Neuronal stem cell (in vitro differentiated cells): ENCODE data around the gene NAV2.

ENCODE experiments used
- DNase-seq: peaks from one replicate; pipeline ENCODE4 v3.0.0-alpha.2; 2013; ENCODE audit warnings: low spot score
- H2AFZ ChIP-seq: one replicate; pipeline ENCODE4 v1.6.1; 2013; ENCODE audit warnings: mild to moderate bottlenecking, low read length, inconsistent platforms
- H2AK5ac ChIP-seq: 2 replicates; pipeline ENCODE4 v1.6.1; 2013; ENCODE audit warnings: low read depth, mild to moderate bottlenecking, inconsistent platforms, low read length, moderate library complexity, mixed read lengths
- H2BK120ac ChIP-seq: 2 replicates; pipeline ENCODE4 v1.6.1; 2013; ENCODE audit warnings: low read depth, mild to moderate bottlenecking, inconsistent platforms, low read length, moderate library complexity, mixed read lengths
- H2BK12ac ChIP-seq: one replicate; pipeline ENCODE4 v1.6.1; 2013; ENCODE audit warnings: low read length, inconsistent platforms
- H2BK15ac ChIP-seq: 2 replicates; pipeline ENCODE4 v1.6.1; 2013; ENCODE audit warnings: mild to moderate bottlenecking, low read length, inconsistent platforms, mixed read lengths
- H2BK5ac ChIP-seq: one replicate; pipeline ENCODE4 v1.6.1; 2013; ENCODE audit warnings: inconsistent platforms, mild to moderate bottlenecking, low read length, moderate library complexity
- H3K14ac ChIP-seq: one replicate; pipeline ENCODE4 v1.6.1; 2013; ENCODE audit warnings: low read length, inconsistent platforms
- H3K18ac ChIP-seq: 2 replicates; pipeline ENCODE4 v1.6.1; 2013; ENCODE audit warnings: low read length, inconsistent platforms
- H3K23ac ChIP-seq: 2 replicates; pipeline ENCODE4 v1.6.1; 2013; ENCODE audit warnings: low read depth, mild to moderate bottlenecking, mixed read lengths, low read length, inconsistent platforms; ENCODE audit not compliant: poor library complexity
- H3K27ac ChIP-seq: replicated peaks from 3 replicates; pipeline ENCODE4 v1.5.1; 2013; ENCODE audit warnings: low read length, inconsistent platforms
- H3K27me3 ChIP-seq, 3 experiments: 2 replicates each; pipeline ENCODE4 v1.6.1; 2013; ENCODE audit warnings: low read length in 3 of 3, mild to moderate bottlenecking in 2 of 3, inconsistent platforms in 1 of 3, low read depth in 1 of 3, mixed read lengths in 1 of 3, moderate library complexity in 1 of 3; ENCODE audit not compliant: control insufficient read depth in 3 of 3, insufficient read depth in 3 of 3
- H3K36me3 ChIP-seq, 2 donors: replicated peaks in 1 of 2; 2 replicates each; pipeline ENCODE4 v1.6.1; 2013; ENCODE audit warnings: low read length in 2 of 2; ENCODE audit not compliant: control insufficient read depth in 2 of 2, insufficient read depth in 2 of 2
- H3K4ac ChIP-seq: 2 replicates; pipeline ENCODE4 v1.6.1; 2013; ENCODE audit warnings: inconsistent platforms, mild to moderate bottlenecking, low read length, moderate library complexity
- H3K4me1 ChIP-seq, 2 donors: 1 replicate in 1 of 2; 2 replicates in 1 of 2; pipeline ENCODE4 v1.6.1; 2013; ENCODE audit warnings: low read length in 2 of 2, low read depth in 1 of 2; ENCODE audit not compliant: control insufficient read depth in 2 of 2, insufficient read depth in 1 of 2
- H3K4me2 ChIP-seq: one replicate; pipeline ENCODE4 v1.6.1; 2013; ENCODE audit warnings: mild to moderate bottlenecking, low read length, inconsistent platforms; ENCODE audit not compliant: insufficient read depth, poor library complexity, severe bottlenecking
- H3K4me3 ChIP-seq, 2 donors: 2 replicates each; pipeline ENCODE4 v1.5.1; 2013; ENCODE audit warnings: low read length in 2 of 2, mild to moderate bottlenecking in 2 of 2, inconsistent platforms in 1 of 2, moderate library complexity in 1 of 2
- H3K79me1 ChIP-seq: one replicate; pipeline ENCODE4 v1.6.1; 2013; ENCODE audit warnings: low read depth, mild to moderate bottlenecking, inconsistent platforms, low read length, moderate library complexity
- H3K9ac ChIP-seq: one replicate; pipeline ENCODE4 v1.6.1; 2013; ENCODE audit warnings: mild to moderate bottlenecking, low read depth, low read length, inconsistent platforms; ENCODE audit not compliant: poor library complexity
- H3K9me3 ChIP-seq, 2 donors: replicated peaks in 1 of 2; 2 replicates each; pipeline versions ENCODE3 to v1.6.1; 2013; ENCODE audit warnings: low read length in 2 of 2, mild to moderate bottlenecking in 2 of 2, inconsistent platforms in 1 of 2, low read depth in 1 of 2, mixed read lengths in 1 of 2, moderate library complexity in 1 of 2; ENCODE audit not compliant: control insufficient read depth in 2 of 2, insufficient read depth in 1 of 2
- H4K8ac ChIP-seq: one replicate; pipeline ENCODE4 v1.6.1; 2013; ENCODE audit warnings: low read depth, mild to moderate bottlenecking, inconsistent platforms, low read length, moderate library complexity
- H4K91ac ChIP-seq: one replicate; pipeline ENCODE4 v1.6.1; 2013; ENCODE audit warnings: low read length, low read depth, mild to moderate bottlenecking, inconsistent platforms; ENCODE audit not compliant: poor library complexity
- WGBS, 2 donors: extraction: QIAGEN DNeasy Blood & Tissue Kit; methylation state at CpG; one replicate each; pipeline ENCODE4 v1.1.7; 2013; ENCODE audit warnings: missing lambda C conversion rate in 2 of 2, mixed read lengths in 1 of 2; ENCODE audit not compliant: insufficient read length in 2 of 2, insufficient replicate concordance in 1 of 2; ENCODE audit errors: extremely low coverage in 2 of 2; 5-methylcytosine and 5-hydroxymethylcytosine counted together

NAV2 gene

GRCh38 chr11:19768197-19768596 is 55.6 kb downstream of the NAV2 start:
- H3K4me2 ChIP-seq: no peak overlapping the region
- H3K4me3 ChIP-seq: no peak overlapping the region
- H2AFZ ChIP-seq: no peak overlapping the region
- no peak overlapping the region for H3K23ac ChIP-seq
- H2BK12ac ChIP-seq: no peak overlapping the region
- H3K4ac ChIP-seq: no peak overlapping the region
- no CpG with 5 or more reads among the region's 6 CpGs for WGBS, 2 donors
- DNase-seq: no peak
- H3K9me3 ChIP-seq: no peaks in the 10 kb centered on the region
- no peaks in the 10 kb centered on the region for H3K79me1 ChIP-seq
- H4K8ac ChIP-seq: no peak overlapping the region
- H3K36me3 ChIP-seq: no peaks in the 10 kb centered on the region
- H3K27me3 ChIP-seq: no peaks in the 10 kb centered on the region
- no peak overlapping the region for H3K27ac ChIP-seq
- no peak overlapping the region for H2BK5ac ChIP-seq
- no peak overlapping the region for H2BK120ac ChIP-seq
- no peak overlapping the region for H2BK15ac ChIP-seq
- no peak overlapping the region for H3K14ac ChIP-seq
- H3K18ac ChIP-seq: no peak overlapping the region
- no peak overlapping the region for H2AK5ac ChIP-seq
- H3K9ac ChIP-seq: no peak overlapping the region
- no peak overlapping the region for H4K91ac ChIP-seq
- peaks cover 14 to 35% of the 10 kb centered on the region in 2 donors for H3K4me1 ChIP-seq

- no peak overlapping the region for H4K91ac ChIP-seq
- H3K9me3 ChIP-seq: no peaks in the 10 kb centered on the region
- H2BK5ac ChIP-seq: no peak overlapping the region
- no peak overlapping the region for H3K23ac ChIP-seq
- no peak overlapping the region for H3K18ac ChIP-seq
- no peaks in the 10 kb centered on the region for H3K27me3 ChIP-seq
- H2BK12ac ChIP-seq: no peak overlapping the region
- no peak overlapping the region for H3K9ac ChIP-seq
- DNase-seq: no peak
- H2AFZ ChIP-seq: no peak overlapping the region
- H3K14ac ChIP-seq: no peak overlapping the region
- H4K8ac ChIP-seq: no peak overlapping the region
- no peak overlapping the region for H3K4ac ChIP-seq
- no peaks in the 10 kb centered on the region for H3K79me1 ChIP-seq
- H3K4me3 ChIP-seq: no peak overlapping the region
- no peaks in the 10 kb centered on the region for H3K36me3 ChIP-seq
- H3K4me1 ChIP-seq: peaks cover 14 to 34% of the 10 kb centered on the region in 2 donors
- no peak overlapping the region for H2BK120ac ChIP-seq
- H3K4me2 ChIP-seq: no peak overlapping the region
- H2BK15ac ChIP-seq: no peak overlapping the region
- H3K27ac ChIP-seq: no peak overlapping the region
- H2AK5ac ChIP-seq: no peak overlapping the region
These were observed 56.2 kb downstream of the NAV2 start for GRCh38 chr11:19768815-19769214.

- Histone ChIP-seq H3K4me3 (no peak overlapping the region), H4K8ac (no peak overlapping the region), H3K27ac (no peak overlapping the region), H3K14ac (no peak overlapping the region), H3K79me1 (no peaks in the 10 kb centered on the region), H2BK15ac (no peak overlapping the region), H3K9me3 (no peaks in the 10 kb centered on the region), H3K9ac (no peak overlapping the region), H3K18ac (no peak overlapping the region), H3K4ac (no peak overlapping the region), H2AFZ (no peak overlapping the region), H3K27me3 (no peaks in the 10 kb centered on the region), H4K91ac (no peak overlapping the region), H2AK5ac (no peak overlapping the region), H2BK12ac (no peak overlapping the region), H2BK5ac (no peak overlapping the region), H3K4me2 (no peak overlapping the region), H3K23ac (no peak overlapping the region), H3K4me1 (peaks cover 14 to 34% of the 10 kb centered on the region in 2 donors), H2BK120ac (no peak overlapping the region), H3K36me3 (no peaks in the 10 kb centered on the region)
- WGBS, 2 donors: 100% methylated on average over 1 of the region's 1 CpG; no CpG with 5 or more reads in 1 of the 2 donors
- DNase-seq: no peak
These were observed 57.2 kb downstream of the NAV2 start for GRCh38 chr11:19769820-19770219.

- no peak overlapping the region for H3K27ac ChIP-seq
- H3K23ac ChIP-seq: no peak overlapping the region
- no peak overlapping the region for H3K14ac ChIP-seq
- H3K18ac ChIP-seq: no peak overlapping the region
- no peak overlapping the region for H3K4me2 ChIP-seq
- no peak overlapping the region for H4K8ac ChIP-seq
- no peak overlapping the region for H3K4ac ChIP-seq
- no peak for DNase-seq
- no peak overlapping the region for H2AK5ac ChIP-seq
- H3K4me3 ChIP-seq: no peak overlapping the region
- no peak overlapping the region for H2BK5ac ChIP-seq
- peaks cover 14 to 34% of the 10 kb centered on the region in 2 donors for H3K4me1 ChIP-seq
- H2BK12ac ChIP-seq: no peak overlapping the region
- no peak overlapping the region for H2BK120ac ChIP-seq
- H3K79me1 ChIP-seq: no peaks in the 10 kb centered on the region
- no peaks in the 10 kb centered on the region for H3K36me3 ChIP-seq
- WGBS, 2 donors: no CpG with 5 or more reads among the region's 2 CpGs
- H2BK15ac ChIP-seq: no peak overlapping the region
- no peak overlapping the region for H2AFZ ChIP-seq
- H3K9me3 ChIP-seq: no peaks in the 10 kb centered on the region
- H3K27me3 ChIP-seq: no peaks in the 10 kb centered on the region
- H4K91ac ChIP-seq: no peak overlapping the region
- no peak overlapping the region for H3K9ac ChIP-seq
These were observed 57.6 kb downstream of the NAV2 start for GRCh38 chr11:19770277-19770676.
